HepG2 (cell line): Measurements from ENCODE around the gene ZBTB21. TPM values are rescaled to one million over a fixed set of nuclear protein-coding genes. Genes with fewer than 3 reads are reported as not detected.

ENCODE experiments used
- IRF2 ChIP-seq: IDR thresholded peaks from 2 replicates; pipeline ENCODE4 v1.6.1; 2018; ENCODE audit warnings: missing genetic modification reagents, missing compliant biosample characterization
- MEIS2 ChIP-seq: sonication (generic); formaldehyde crosslinking; IDR thresholded peaks from 2 replicates; pipeline ENCODE4 v1.9.0; 2021; ENCODE audit warnings: mild to moderate bottlenecking, missing genetic modification reagents
- NR2F2 ChIP-seq: IDR thresholded peaks from 2 replicates; pipeline ENCODE4 v1.6.1; 2012; ENCODE audit warnings: low read depth, inconsistent platforms, borderline replicate concordance
- ZBTB40 ChIP-seq, 2 experiments: fragments of 450-650 bp in 1 of 2; sonication (generic) in 1 of 2; formaldehyde crosslinking in 1 of 2; IDR thresholded peaks; 2 replicates each; pipeline versions ENCODE4 v1.6.1 to v1.8.0; 2016 to 2022; ENCODE audit warnings: antibody characterized with exemption in 1 of 2, mild to moderate bottlenecking in 1 of 2, missing genetic modification reagents in 1 of 2
- ZKSCAN1 ChIP-seq: fragments of 150-350 bp; IDR thresholded peaks from 2 replicates; pipeline ENCODE4 v1.6.1; 2014; ENCODE audit warnings: low read length
- ZNF232 ChIP-seq: sonication (generic); formaldehyde crosslinking; IDR thresholded peaks from 2 replicates; pipeline ENCODE4 v1.4.0; 2020; ENCODE audit warnings: missing genetic modification reagents, borderline replicate concordance
- ZSCAN29 ChIP-seq: sonication (generic); formaldehyde crosslinking; conservative IDR thresholded peaks from 2 replicates; pipeline ENCODE4 v1.4.0; 2020; ENCODE audit warnings: mild to moderate bottlenecking, missing genetic modification reagents
- polyA plus RNA-seq, 8 experiments: library from polyadenylated mRNA; depleted of rRNA in 3 of 8; stranded (reverse) in 7 of 8; unstranded in 1 of 8; fragments of >200 nt; fragmentation: Illumina TruSeq in 4 of 8; extraction: Trizol in 4 of 8; gene quantifications; 2 replicates each; pipeline versions ENCODE4 v1.2.1 to v1.2.3, GENCODE V29; 2011 to 2016; ENCODE audit warnings: low read depth in 4 of 8, missing spikeins in 1 of 8, mixed read lengths in 1 of 8; ENCODE audit not compliant: insufficient read depth in 1 of 8
- total RNA-seq, 5 experiments: library from RNA; depleted of rRNA; stranded (reverse); fragments of >200 nt; fragmentation: Illumina TruSeq; extraction: Trizol; gene quantifications; 2 replicates each; pipeline ENCODE4 v1.2.3, GENCODE V29; 2016; ENCODE audit warnings: low read depth in 1 of 5
- TF ChIP-seq, protein P1 (sequence below): sonication (generic); formaldehyde crosslinking; IDR thresholded peaks from 2 replicates; pipeline ENCODE4 v1.4.0; 2020; ENCODE audit warnings: missing genetic modification reagents, borderline replicate concordance
- TF ChIP-seq, protein P2 (sequence below): sonication (generic); formaldehyde crosslinking; IDR thresholded peaks from 2 replicates; pipeline ENCODE4 v1.4.0; 2020; ENCODE audit warnings: missing genetic modification reagents

ZBTB21 gene
- total and polyA plus RNA-seq, 2 of the 13 experiments (the other 11 are each of a cell fraction or from before 2014, with no cell fraction given): 4.5 to 6.1 TPM

DNA sequence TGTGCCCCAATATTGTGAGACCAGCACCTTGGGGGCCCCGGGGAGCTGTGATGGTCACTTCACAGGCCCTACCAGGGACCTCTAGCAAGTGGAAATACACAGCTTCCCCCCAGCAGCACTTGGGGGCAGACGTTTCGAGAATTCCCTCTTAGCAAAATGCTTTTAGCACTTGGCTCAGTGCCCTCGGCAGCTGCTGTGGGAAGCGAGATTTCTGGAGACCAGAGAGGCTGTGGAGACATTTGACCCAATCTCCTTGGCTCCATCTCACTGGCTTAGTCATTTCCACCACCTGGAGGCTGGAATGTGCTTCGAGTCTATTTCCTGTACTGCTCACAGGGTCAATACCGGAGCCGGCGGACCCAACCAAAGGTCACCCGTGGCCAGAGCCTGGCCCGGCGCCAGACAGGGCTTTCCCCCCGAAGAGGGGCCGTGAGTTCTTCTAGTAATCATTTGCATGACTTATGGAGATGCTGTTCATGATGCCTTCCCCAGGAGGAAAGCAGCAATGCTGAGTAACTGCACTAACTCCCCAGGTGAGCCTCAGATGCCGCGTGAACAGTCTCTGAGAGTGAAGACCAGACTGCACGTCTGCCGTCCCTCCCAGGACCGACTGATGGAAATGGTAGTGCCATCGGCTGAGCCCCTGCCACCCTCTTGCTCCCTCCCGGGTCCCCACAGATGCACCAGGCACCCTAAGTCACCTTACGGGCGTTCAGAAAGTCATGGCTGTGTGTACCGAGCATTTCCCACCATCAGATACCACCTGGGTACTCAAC lies 52.0 kb downstream of the ZBTB21 start (continued):
- TF ChIP-seq ZBTB40 (IDR thresholded peaks at IDR 0.05) (no peak), ZBTB40 (CRISPR knock-in tag; IDR thresholded peaks at IDR 0.05) (no peak), NR2F2 (0 out of 2 replicates have a peak, but pooled peaks have one; percentile 45), ZKSCAN1 (no peak), ZSCAN29 (CRISPR knock-in tag) (0 out of 2 replicates have a peak, but pooled peaks have one; percentile 22), IRF2 (CRISPR knock-in tag) (peak; percentile 56), ZNF232 (CRISPR knock-in tag) (peak; percentile 71; the same call in 1 of the 2 replicates), MEIS2 (peak; percentile 47; the same call in 1 of the 2 replicates)
- TF ChIP-seq, protein P1, sequence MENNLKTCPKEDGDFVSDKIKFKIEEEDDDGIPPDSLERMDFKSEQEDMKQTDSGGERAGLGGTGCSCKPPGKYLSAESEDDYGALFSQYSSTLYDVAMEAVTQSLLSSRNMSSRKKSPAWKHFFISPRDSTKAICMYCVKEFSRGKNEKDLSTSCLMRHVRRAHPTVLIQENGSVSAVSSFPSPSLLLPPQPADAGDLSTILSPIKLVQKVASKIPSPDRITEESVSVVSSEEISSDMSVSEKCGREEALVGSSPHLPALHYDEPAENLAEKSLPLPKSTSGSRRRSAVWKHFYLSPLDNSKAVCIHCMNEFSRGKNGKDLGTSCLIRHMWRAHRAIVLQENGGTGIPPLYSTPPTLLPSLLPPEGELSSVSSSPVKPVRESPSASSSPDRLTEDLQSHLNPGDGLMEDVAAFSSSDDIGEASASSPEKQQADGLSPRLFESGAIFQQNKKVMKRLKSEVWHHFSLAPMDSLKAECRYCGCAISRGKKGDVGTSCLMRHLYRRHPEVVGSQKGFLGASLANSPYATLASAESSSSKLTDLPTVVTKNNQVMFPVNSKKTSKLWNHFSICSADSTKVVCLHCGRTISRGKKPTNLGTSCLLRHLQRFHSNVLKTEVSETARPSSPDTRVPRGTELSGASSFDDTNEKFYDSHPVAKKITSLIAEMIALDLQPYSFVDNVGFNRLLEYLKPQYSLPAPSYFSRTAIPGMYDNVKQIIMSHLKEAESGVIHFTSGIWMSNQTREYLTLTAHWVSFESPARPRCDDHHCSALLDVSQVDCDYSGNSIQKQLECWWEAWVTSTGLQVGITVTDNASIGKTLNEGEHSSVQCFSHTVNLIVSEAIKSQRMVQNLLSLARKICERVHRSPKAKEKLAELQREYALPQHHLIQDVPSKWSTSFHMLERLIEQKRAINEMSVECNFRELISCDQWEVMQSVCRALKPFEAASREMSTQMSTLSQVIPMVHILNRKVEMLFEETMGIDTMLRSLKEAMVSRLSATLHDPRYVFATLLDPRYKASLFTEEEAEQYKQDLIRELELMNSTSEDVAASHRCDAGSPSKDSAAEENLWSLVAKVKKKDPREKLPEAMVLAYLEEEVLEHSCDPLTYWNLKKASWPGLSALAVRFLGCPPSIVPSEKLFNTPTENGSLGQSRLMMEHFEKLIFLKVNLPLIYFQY (CRISPR knock-in tag): peak; percentile 94
- TF ChIP-seq, protein P2, sequence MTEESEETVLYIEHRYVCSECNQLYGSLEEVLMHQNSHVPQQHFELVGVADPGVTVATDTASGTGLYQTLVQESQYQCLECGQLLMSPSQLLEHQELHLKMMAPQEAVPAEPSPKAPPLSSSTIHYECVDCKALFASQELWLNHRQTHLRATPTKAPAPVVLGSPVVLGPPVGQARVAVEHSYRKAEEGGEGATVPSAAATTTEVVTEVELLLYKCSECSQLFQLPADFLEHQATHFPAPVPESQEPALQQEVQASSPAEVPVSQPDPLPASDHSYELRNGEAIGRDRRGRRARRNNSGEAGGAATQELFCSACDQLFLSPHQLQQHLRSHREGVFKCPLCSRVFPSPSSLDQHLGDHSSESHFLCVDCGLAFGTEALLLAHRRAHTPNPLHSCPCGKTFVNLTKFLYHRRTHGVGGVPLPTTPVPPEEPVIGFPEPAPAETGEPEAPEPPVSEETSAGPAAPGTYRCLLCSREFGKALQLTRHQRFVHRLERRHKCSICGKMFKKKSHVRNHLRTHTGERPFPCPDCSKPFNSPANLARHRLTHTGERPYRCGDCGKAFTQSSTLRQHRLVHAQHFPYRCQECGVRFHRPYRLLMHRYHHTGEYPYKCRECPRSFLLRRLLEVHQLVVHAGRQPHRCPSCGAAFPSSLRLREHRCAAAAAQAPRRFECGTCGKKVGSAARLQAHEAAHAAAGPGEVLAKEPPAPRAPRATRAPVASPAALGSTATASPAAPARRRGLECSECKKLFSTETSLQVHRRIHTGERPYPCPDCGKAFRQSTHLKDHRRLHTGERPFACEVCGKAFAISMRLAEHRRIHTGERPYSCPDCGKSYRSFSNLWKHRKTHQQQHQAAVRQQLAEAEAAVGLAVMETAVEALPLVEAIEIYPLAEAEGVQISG (CRISPR knock-in tag): peak; percentile 65
